Naive thymus-derived CD4-positive, alpha-beta T cell (primary cell): ENCODE results near the gene GSG1L. TPM values are rescaled to one million over a fixed set of nuclear protein-coding genes. Genes with fewer than 3 reads are reported as not detected.
A peak's percentile ranks its signal among the peaks of the same experiment; 100 is the strongest.

Experiments used
- ATAC-seq: fragments of 150-1000 bp; cut with Tn5 transposase; 2 replicates; pipeline ENCODE4 v1.10.0; 2021; ENCODE audit warnings: mild to moderate bottlenecking, moderate library complexity
- CTCF ChIA-PET: fragments of 350-600 bp; sonication (Branson Sonifier 250); formaldehyde crosslinking; loops from one replicate; lab custom pipeline; 2021; ENCODE audit warnings: antibody characterized with exemption; lab: Charles Lee
- POLR2A ChIA-PET: fragments of 350-600 bp; sonication (Branson Sonifier 250); formaldehyde crosslinking; loops from one replicate; lab custom pipeline; 2021; ENCODE audit warnings: antibody characterized with exemption, inconsistent platforms; lab: Charles Lee
- DNase-seq, 9 donors: peaks; one replicate each; pipeline versions ENCODE4 v3.0.0 to v3.0.0-alpha.2; 2020 to 2022; ENCODE audit warnings: mixed read lengths in 1 of 9
- H3K27ac ChIP-seq: one replicate; pipeline ENCODE4 v1.7.0; 2013; ENCODE audit warnings: mild to moderate bottlenecking, low read depth, low read length, moderate library complexity
- H3K27me3 ChIP-seq, 2 donors: one replicate each; pipeline ENCODE4 v1.7.0; 2013; ENCODE audit warnings: low read length in 2 of 2, mild to moderate bottlenecking in 2 of 2, moderate library complexity in 2 of 2; ENCODE audit not compliant: control insufficient read depth in 2 of 2, insufficient read depth in 2 of 2
- H3K36me3 ChIP-seq, 3 experiments: 1 replicate in 2 of 3; 2 replicates in 1 of 3; pipeline ENCODE4 v1.7.0; 2013; ENCODE audit warnings: low read length in 3 of 3, mild to moderate bottlenecking in 3 of 3, moderate library complexity in 1 of 3; ENCODE audit not compliant: insufficient read depth in 3 of 3, control insufficient read depth in 2 of 3
- H3K4me1 ChIP-seq, 2 donors: one replicate each; pipeline ENCODE4 v1.7.0; 2013; ENCODE audit warnings: low read length in 2 of 2, mild to moderate bottlenecking in 2 of 2, moderate library complexity in 1 of 2; ENCODE audit not compliant: control insufficient read depth in 2 of 2, insufficient read depth in 2 of 2
- H3K4me3 ChIP-seq: 2 replicates; pipeline ENCODE4 v1.7.0; 2013; ENCODE audit warnings: mild to moderate bottlenecking, low read length
- H3K9me3 ChIP-seq, 3 experiments: 1 replicate in 2 of 3; 2 replicates in 1 of 3; pipeline ENCODE4 v1.7.0; 2013; ENCODE audit warnings: low read length in 3 of 3; ENCODE audit not compliant: control insufficient read depth in 2 of 3
- H3K27ac Mint-ChIP-seq, 9 donors: one replicate each; pipeline ENCODE4 v1.8.0; 2020 to 2022; ENCODE audit warnings: mixed read lengths in 9 of 9, mild to moderate bottlenecking in 8 of 9, moderate library complexity in 5 of 9, inconsistent platforms in 2 of 9
- H3K27me3 Mint-ChIP-seq, 5 donors: one replicate each; pipeline ENCODE4 v1.8.0; 2021 to 2022; ENCODE audit warnings: mixed read lengths in 5 of 5, mild to moderate bottlenecking in 1 of 5
- H3K36me3 Mint-ChIP-seq, 5 donors: one replicate each; pipeline ENCODE4 v1.8.0; 2020 to 2022; ENCODE audit warnings: mixed read lengths in 5 of 5, mild to moderate bottlenecking in 3 of 5, inconsistent platforms in 1 of 5
- H3K4me1 Mint-ChIP-seq, 7 donors: one replicate each; pipeline ENCODE4 v1.8.0; 2020 to 2022; ENCODE audit warnings: mixed read lengths in 7 of 7, mild to moderate bottlenecking in 3 of 7, inconsistent platforms in 1 of 7
- H3K4me3 Mint-ChIP-seq, 10 donors: one replicate each; pipeline ENCODE4 v1.8.0; 2020 to 2022; ENCODE audit warnings: mild to moderate bottlenecking in 10 of 10, mixed read lengths in 10 of 10, moderate library complexity in 6 of 10, inconsistent platforms in 2 of 10
- H3K9me3 Mint-ChIP-seq, 11 donors: one replicate each; pipeline ENCODE4 v1.8.0; 2020 to 2022; ENCODE audit warnings: mixed read lengths in 11 of 11, mild to moderate bottlenecking in 4 of 11, inconsistent platforms in 1 of 11, moderate library complexity in 1 of 11
- intact Hi-C, 2 donors: fragments of 100-400 bp; cut with micrococcal nuclease; formaldehyde crosslinking; loops; one replicate each; pipeline ENCODE4 v1.15.1; 2023
- polyA plus RNA-seq, 2 donors: library from polyadenylated mRNA; unstranded; fragments of 300-500 nt; fragmentation: Illumina TruSeq; gene quantifications; one replicate each; pipeline ENCODE4 v1.2.3, GENCODE V29; 2021
- total RNA-seq, 6 experiments: library from RNA in 5 of 6; stranded (reverse) in 5 of 6; gene quantifications; 1 replicate in 5 of 6; 2 replicates in 1 of 6; pipeline ENCODE4 v1.2.3 and lab custom pipeline; 2021 to 2026

GSG1L gene
- total and polyA plus RNA-seq, 7 experiments from 2014 or later, result 0.10 TPM; not detected in 6

GRCh38 chr16:27806388-27806787, 257.1 kb downstream of the GSG1L start:
- CTCF ChIA-PET, result no interaction called here
- peak overlapping the region in 1 of 9 donors; percentile 5 for H3K27ac Mint-ChIP-seq

GRCh38 chr16:27805828-27806351, 257.6 kb downstream of the GSG1L start:
- Mint-ChIP-seq H3K9me3 (peaks cover 0 to 6% (median 0%) of the 10 kb centered on the region in 11 donors), H3K27ac (no peak overlapping the region), H3K27me3 (peaks cover 3 to 42% (median 31%) of the 10 kb centered on the region in 5 donors), H3K36me3 (no peaks in the 10 kb centered on the region), H3K4me1 (peaks cover 0 to 9% (median 7%) of the 10 kb centered on the region in 7 donors), H3K4me3 (no peak overlapping the region)
- DNase-seq, result no peak
- Histone ChIP-seq H3K4me3 (no peak overlapping the region), H3K27ac (no peak overlapping the region), H3K4me1 (no peaks in the 10 kb centered on the region), H3K27me3 (no peaks in the 10 kb centered on the region), H3K9me3 (no peaks in the 10 kb centered on the region), H3K36me3 (no peaks in the 10 kb centered on the region)
- POLR2A ChIA-PET, result no interaction called here
- ATAC-seq, result no peak
- intact Hi-C loops, result no loop called here
- CTCF ChIA-PET, result no interaction called here

More at GRCh38 chr16:27806388-27806787, 257.1 kb downstream of the GSG1L start:
- peaks cover 3 to 42% (median 31%) of the 10 kb centered on the region in 5 donors for H3K27me3 Mint-ChIP-seq
- H3K9me3 Mint-ChIP-seq, result peaks cover 0 to 6% (median 0%) of the 10 kb centered on the region in 11 donors
- Histone ChIP-seq H3K27ac (no peak overlapping the region), H3K9me3 (no peaks in the 10 kb centered on the region), H3K4me3 (no peak overlapping the region), H3K27me3 (no peaks in the 10 kb centered on the region), H3K36me3 (no peaks in the 10 kb centered on the region), H3K4me1 (no peaks in the 10 kb centered on the region)
- H3K4me1 Mint-ChIP-seq, result peaks cover 0 to 9% (median 7%) of the 10 kb centered on the region in 7 donors
- DNase-seq, result no peak
- no peaks in the 10 kb centered on the region for H3K36me3 Mint-ChIP-seq
- ATAC-seq, result no peak
- POLR2A ChIA-PET, result no interaction called here
- H3K4me3 Mint-ChIP-seq, result no peak overlapping the region
- intact Hi-C loops, result no loop called here

- peak overlapping the region in 1 of 10 donors; percentile 20 for H3K4me3 Mint-ChIP-seq
Observed at GRCh38 chr16:27803775-27804549, 259.6 kb downstream of the GSG1L start.

GRCh38 chr16:27802664-27803439, 260.7 kb downstream of the GSG1L start:
- Mint-ChIP-seq H3K9me3 (peaks cover 0 to 3% (median 0%) of the 10 kb centered on the region in 11 donors), H3K27me3 (peaks cover 3 to 43% (median 24%) of the 10 kb centered on the region in 5 donors), H3K36me3 (no peaks in the 10 kb centered on the region), H3K4me3 (peak overlapping the region in 1 of 10 donors; percentile 13), H3K27ac (no peak overlapping the region), H3K4me1 (peaks cover 0 to 9% (median 7%) of the 10 kb centered on the region in 7 donors)
- DNase-seq (no peak), ATAC-seq (no peak)
- no peaks in the 10 kb centered on the region for H3K27me3 ChIP-seq
- POLR2A ChIA-PET, result no interaction called here
- H3K36me3 ChIP-seq, result no peaks in the 10 kb centered on the region
- no peaks in the 10 kb centered on the region for H3K4me1 ChIP-seq
- intact Hi-C loops, result no loop called here
- CTCF ChIA-PET, result no interaction called here
- H3K9me3 ChIP-seq, result no peaks in the 10 kb centered on the region
- no peak overlapping the region for H3K27ac ChIP-seq
- H3K4me3 ChIP-seq, result no peak overlapping the region

More at GRCh38 chr16:27803775-27804549, 259.6 kb downstream of the GSG1L start:
- no peak for DNase-seq
- no peaks in the 10 kb centered on the region for H3K27me3 ChIP-seq
- ATAC-seq, result no peak
- CTCF ChIA-PET, result no interaction called here
- Mint-ChIP-seq H3K9me3 (peaks cover 0 to 3% (median 0%) of the 10 kb centered on the region in 11 donors), H3K27me3 (peaks cover 3 to 43% (median 27%) of the 10 kb centered on the region in 5 donors), H3K4me1 (peaks cover 0 to 9% (median 7%) of the 10 kb centered on the region in 7 donors), H3K36me3 (no peaks in the 10 kb centered on the region), H3K27ac (no peak overlapping the region)
- no peak overlapping the region for H3K4me3 ChIP-seq
- H3K27ac ChIP-seq, result no peak overlapping the region
- H3K4me1 ChIP-seq, result no peaks in the 10 kb centered on the region
- POLR2A ChIA-PET, result no interaction called here
- no peaks in the 10 kb centered on the region for H3K36me3 ChIP-seq
- H3K9me3 ChIP-seq, result no peaks in the 10 kb centered on the region
- intact Hi-C loops, result no loop called here

GRCh38 chr16:27801289-27801945, 262.1 kb downstream of the GSG1L start:
- no peak for ATAC-seq
- H3K27me3 Mint-ChIP-seq, result peaks cover 3 to 46% (median 28%) of the 10 kb centered on the region in 5 donors
- no peak for DNase-seq
- Histone ChIP-seq H3K4me3 (no peak overlapping the region), H3K4me1 (no peaks in the 10 kb centered on the region), H3K27ac (no peak overlapping the region), H3K27me3 (no peaks in the 10 kb centered on the region), H3K36me3 (no peaks in the 10 kb centered on the region), H3K9me3 (no peaks in the 10 kb centered on the region)
- POLR2A ChIA-PET, result no interaction called here
- intact Hi-C loops, result no loop called here
- H3K4me1 Mint-ChIP-seq, result peaks cover 0 to 9% (median 7%) of the 10 kb centered on the region in 7 donors
- CTCF ChIA-PET, result no interaction called here
- no peak overlapping the region for H3K27ac Mint-ChIP-seq
- peaks cover 0 to 3% (median 0%) of the 10 kb centered on the region in 11 donors for H3K9me3 Mint-ChIP-seq
- no peak overlapping the region for H3K4me3 Mint-ChIP-seq
- H3K36me3 Mint-ChIP-seq, result no peaks in the 10 kb centered on the region

GRCh38 chr16:27800817-27801216, 262.7 kb downstream of the GSG1L start:
- Mint-ChIP-seq H3K9me3 (peaks cover 0 to 3% (median 0%) of the 10 kb centered on the region in 11 donors), H3K36me3 (no peaks in the 10 kb centered on the region), H3K4me3 (no peak overlapping the region), H3K27me3 (peaks cover 3 to 46% (median 27%) of the 10 kb centered on the region in 5 donors), H3K27ac (peak overlapping the region in 1 of 9 donors; percentile 7), H3K4me1 (peaks cover 0 to 9% (median 5%) of the 10 kb centered on the region in 7 donors)
- ChIA-PET POLR2A (no interaction called here), CTCF (no interaction called here)
- intact Hi-C loops, result no loop called here
- no peak for DNase-seq
- H3K36me3 ChIP-seq, result no peaks in the 10 kb centered on the region
- H3K4me3 ChIP-seq, result no peak overlapping the region
- no peaks in the 10 kb centered on the region for H3K9me3 ChIP-seq
- no peaks in the 10 kb centered on the region for H3K4me1 ChIP-seq
- H3K27ac ChIP-seq, result no peak overlapping the region
- ATAC-seq, result no peak
- no peaks in the 10 kb centered on the region for H3K27me3 ChIP-seq
